PC-3 (cell line): Measurements from ENCODE around the gene MTNR1A. TPM values are rescaled to one million over a fixed set of nuclear protein-coding genes. Genes with fewer than 3 reads are reported as not detected.

Experiments
- ATAC-seq: fragments of 200-7000 bp; cut with Tn5 transposase; 2 replicates; pipeline ENCODE4 v1.9.1; 2020; ENCODE audit warnings: mild to moderate bottlenecking, moderate library complexity
- BruUV-seq: library from RNA; stranded (reverse); fragments of 400-500 nt; replicated peaks from 2 replicates; lab custom pipeline; 2021; lab: Mats Ljungman, UMichigan
- CTCF ChIA-PET: fragments of 300-600 bp; sonication (Branson Sonifier 250); formaldehyde crosslinking; loops from one replicate; lab custom pipeline; 2022; ENCODE audit warnings: antibody characterized with exemption; lab: Charles Lee
- POLR2A ChIA-PET: fragments of 300-600 bp; sonication (Branson Sonifier 250); formaldehyde crosslinking; loops from one replicate; lab custom pipeline; 2022; ENCODE audit warnings: antibody characterized with exemption; ENCODE audit not compliant: unreplicated experiment; lab: Charles Lee
- DNase-seq: peaks from one replicate; pipeline ENCODE4 v3.0.0-alpha.2; 2015
- H2AFZ ChIP-seq: fragments of 300-600 bp; sonication (generic); 2 replicates; pipeline ENCODE4 v1.6.0; 2016; ENCODE audit warnings: antibody characterized with exemption, low read length
- H3F3A ChIP-seq: fragments of 300-600 bp; sonication (generic); one replicate; pipeline ENCODE4 v1.6.0; 2017; ENCODE audit warnings: antibody characterized with exemption, low read length, control low read depth, mild to moderate bottlenecking; ENCODE audit not compliant: unreplicated experiment
- H3K27ac ChIP-seq: fragments of 300-600 bp; sonication (generic); 2 replicates; pipeline ENCODE4 v1.5.1; 2016; ENCODE audit warnings: mild to moderate bottlenecking, low read length
- H3K27me3 ChIP-seq: fragments of 300-600 bp; sonication (generic); 2 replicates; pipeline ENCODE4 v1.6.1; 2016; ENCODE audit warnings: low read length, mixed read lengths
- H3K36me3 ChIP-seq: fragments of 300-600 bp; sonication (generic); 2 replicates; pipeline ENCODE4 v1.6.1; 2016; ENCODE audit warnings: low read depth, mixed run types, low read length, mixed read lengths
- H3K4me1 ChIP-seq: fragments of 300-600 bp; sonication (generic); 2 replicates; pipeline ENCODE4 v1.5.1; 2016; ENCODE audit warnings: low read length; ENCODE audit not compliant: insufficient read depth
- H3K4me2 ChIP-seq: fragments of 300-600 bp; sonication (generic); 2 replicates; pipeline ENCODE4 v1.6.0; 2016; ENCODE audit warnings: low read length
- H3K4me3 ChIP-seq: fragments of 300-600 bp; sonication (generic); 2 replicates; pipeline ENCODE4 v1.5.1; 2016; ENCODE audit warnings: mild to moderate bottlenecking, low read length, mixed read lengths
- H3K79me2 ChIP-seq: fragments of 300-600 bp; sonication (generic); 2 replicates; pipeline ENCODE4 v1.6.1; 2017; ENCODE audit warnings: low read length, mixed read lengths
- H3K9ac ChIP-seq: fragments of 300-600 bp; sonication (generic); 2 replicates; pipeline ENCODE4 v1.6.0; 2016; ENCODE audit warnings: mild to moderate bottlenecking, low read length
- H3K9me2 ChIP-seq: fragments of 300-600 bp; sonication (generic); replicated peaks from 2 replicates; pipeline ENCODE4 v1.6.1; 2016; ENCODE audit warnings: mixed run types, low read length, mixed read lengths
- H3K9me3 ChIP-seq: fragments of 300-600 bp; sonication (generic); 2 replicates; pipeline ENCODE4 v1.6.1; 2016; ENCODE audit warnings: low read length, mixed read lengths
- H4K20me1 ChIP-seq: fragments of 300-600 bp; sonication (generic); 2 replicates; pipeline ENCODE4 v1.6.1; 2016; ENCODE audit warnings: low read length, mixed read lengths
- EZH2 ChIP-seq: fragments of 300-600 bp; sonication (generic); IDR thresholded peaks from one replicate; pipeline ENCODE4 v1.6.1; 2017; ENCODE audit warnings: antibody characterized with exemption, mild to moderate bottlenecking, low read length; ENCODE audit not compliant: unreplicated experiment
- EZH2phosphoT487 ChIP-seq: fragments of 300-600 bp; sonication (generic); IDR thresholded peaks from 2 replicates; pipeline ENCODE4 v1.6.1; 2018; ENCODE audit warnings: mild to moderate bottlenecking, antibody characterized with exemption, low read length, borderline replicate concordance
- intact Hi-C: fragments of 100-400 bp; cut with micrococcal nuclease; formaldehyde crosslinking; loops from 2 replicates; pipeline ENCODE4 v1.9.0; 2023
- total RNA-seq: library from RNA; depleted of rRNA; stranded (reverse); fragments of >200 nt; gene quantifications from 2 replicates; pipeline ENCODE4 v1.2.3, GENCODE V29; 2014
- TF ChIP-seq, protein P1 (sequence below): fragments of 300-600 bp; sonication (generic); conservative IDR thresholded peaks from 2 replicates; pipeline ENCODE4 v1.5.1; 2017; ENCODE audit warnings: antibody characterized with exemption, low read depth, mild to moderate bottlenecking, low read length

MTNR1A gene
- total RNA-seq, 1 experiment from 2014 or later = not detected

GRCh38 chr4:186502231-186502630 lies 53.1 kb downstream of the MTNR1A start:
- H2AFZ ChIP-seq = no peak overlapping the region
- ChIA-PET CTCF (no interaction called here), POLR2A (no interaction called here)
- H3K79me2 ChIP-seq = no peaks in the 10 kb centered on the region
- no peaks in the 10 kb centered on the region for H3K4me1 ChIP-seq
- no peak for ATAC-seq
- H3K4me2 ChIP-seq = no peak overlapping the region
- no peak for DNase-seq
- no TSS peak for BruUV-seq
- H3K9ac ChIP-seq = no peak overlapping the region
- H3K9me2 ChIP-seq = no peaks in the 10 kb centered on the region
- no peak overlapping the region for H3K27ac ChIP-seq
- no peaks in the 10 kb centered on the region for H3K9me3 ChIP-seq
- H3K4me3 ChIP-seq = no peak overlapping the region
- H3K27me3 ChIP-seq = peaks cover 12% of the 10 kb centered on the region; the same call in 1 of the 2 replicates
- H3F3A ChIP-seq = no peaks in the 10 kb centered on the region
- intact Hi-C loops = no loop called here
- no peaks in the 10 kb centered on the region for H3K36me3 ChIP-seq
- TF ChIP-seq, protein P1, sequence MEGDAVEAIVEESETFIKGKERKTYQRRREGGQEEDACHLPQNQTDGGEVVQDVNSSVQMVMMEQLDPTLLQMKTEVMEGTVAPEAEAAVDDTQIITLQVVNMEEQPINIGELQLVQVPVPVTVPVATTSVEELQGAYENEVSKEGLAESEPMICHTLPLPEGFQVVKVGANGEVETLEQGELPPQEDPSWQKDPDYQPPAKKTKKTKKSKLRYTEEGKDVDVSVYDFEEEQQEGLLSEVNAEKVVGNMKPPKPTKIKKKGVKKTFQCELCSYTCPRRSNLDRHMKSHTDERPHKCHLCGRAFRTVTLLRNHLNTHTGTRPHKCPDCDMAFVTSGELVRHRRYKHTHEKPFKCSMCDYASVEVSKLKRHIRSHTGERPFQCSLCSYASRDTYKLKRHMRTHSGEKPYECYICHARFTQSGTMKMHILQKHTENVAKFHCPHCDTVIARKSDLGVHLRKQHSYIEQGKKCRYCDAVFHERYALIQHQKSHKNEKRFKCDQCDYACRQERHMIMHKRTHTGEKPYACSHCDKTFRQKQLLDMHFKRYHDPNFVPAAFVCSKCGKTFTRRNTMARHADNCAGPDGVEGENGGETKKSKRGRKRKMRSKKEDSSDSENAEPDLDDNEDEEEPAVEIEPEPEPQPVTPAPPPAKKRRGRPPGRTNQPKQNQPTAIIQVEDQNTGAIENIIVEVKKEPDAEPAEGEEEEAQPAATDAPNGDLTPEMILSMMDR = no peak
- TF ChIP-seq EZH2phosphoT487 (no peak), EZH2 (no peak)
- no peaks in the 10 kb centered on the region for H4K20me1 ChIP-seq

DNA sequence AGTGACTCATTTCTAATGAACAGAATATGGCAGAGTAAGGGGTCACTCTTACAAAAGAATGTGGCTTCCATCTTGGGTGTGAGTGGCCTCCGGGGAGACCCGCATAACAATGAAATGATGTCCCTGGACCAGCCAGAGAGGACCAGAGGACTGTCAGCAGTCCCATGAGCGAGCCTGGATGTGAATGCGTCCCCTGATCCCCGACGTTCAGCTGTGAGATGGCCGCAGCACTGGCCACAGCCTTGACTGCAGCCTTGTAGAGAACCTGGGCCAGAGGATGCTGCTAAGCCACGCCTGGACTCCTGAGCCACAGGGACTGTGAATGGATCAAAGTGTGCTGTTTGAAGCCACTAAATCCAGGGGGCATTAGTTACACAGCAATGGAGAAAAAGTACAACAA lies 53.8 kb downstream of the MTNR1A start:
- Histone ChIP-seq H3K4me1 (no peaks in the 10 kb centered on the region), H3K27ac (no peak overlapping the region), H3K27me3 (peaks cover 8% of the 10 kb centered on the region; the same call in 1 of the 2 replicates), H2AFZ (no peak overlapping the region), H3K4me2 (no peak overlapping the region), H3F3A (no peaks in the 10 kb centered on the region), H4K20me1 (no peaks in the 10 kb centered on the region), H3K4me3 (no peak overlapping the region), H3K79me2 (no peaks in the 10 kb centered on the region), H3K9me2 (no peaks in the 10 kb centered on the region), H3K9ac (no peak overlapping the region), H3K9me3 (no peaks in the 10 kb centered on the region), H3K36me3 (no peaks in the 10 kb centered on the region)
- no peak for ATAC-seq
- ChIA-PET CTCF (no interaction called here), POLR2A (no interaction called here)
- no peak for TF ChIP-seq EZH2phosphoT487
- TF ChIP-seq, protein P1 = no peak
- TF ChIP-seq EZH2 = no peak
- intact Hi-C loops = no loop called here
- no peak for DNase-seq
- no TSS peak for BruUV-seq

DNA sequence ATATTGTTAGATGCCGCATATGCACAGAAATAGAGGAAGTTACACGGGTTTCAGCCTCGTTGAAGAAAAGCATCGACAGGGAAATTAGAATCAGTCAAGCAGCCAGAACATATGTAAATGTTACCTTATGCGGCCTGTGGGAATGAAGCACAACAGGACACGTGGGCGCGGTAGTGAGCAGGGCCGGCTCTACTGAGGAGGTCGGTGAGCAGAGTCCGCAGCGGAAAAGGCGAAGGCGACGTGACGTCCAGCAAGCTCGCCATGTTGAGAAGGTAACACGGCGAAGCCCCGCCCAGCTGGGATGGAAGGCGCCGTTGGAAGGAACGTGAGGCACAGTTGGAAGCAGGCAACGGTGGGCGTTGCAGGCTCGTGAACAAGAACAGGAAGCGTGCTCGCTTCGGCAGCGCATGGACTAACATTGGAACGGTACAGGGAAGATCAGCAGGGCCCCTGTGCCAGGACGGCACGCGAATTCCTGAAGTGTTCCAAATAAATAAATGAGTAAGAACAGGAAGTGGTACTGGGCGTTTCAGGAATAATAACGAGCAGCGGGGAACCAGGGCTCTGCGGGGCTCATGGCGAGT lies 54.6 kb downstream of the MTNR1A start:
- Histone ChIP-seq H3K4me2 (no peak overlapping the region), H3K36me3 (no peaks in the 10 kb centered on the region), H3K4me1 (no peaks in the 10 kb centered on the region), H3K27ac (no peak overlapping the region), H3K9me2 (no peaks in the 10 kb centered on the region), H3F3A (no peaks in the 10 kb centered on the region), H2AFZ (no peak overlapping the region), H3K9me3 (no peaks in the 10 kb centered on the region), H3K79me2 (no peaks in the 10 kb centered on the region), H3K9ac (no peak overlapping the region), H3K27me3 (peaks cover 10% of the 10 kb centered on the region; the same call in 1 of the 2 replicates), H4K20me1 (no peaks in the 10 kb centered on the region), H3K4me3 (no peak overlapping the region)
- TF ChIP-seq, protein P1 = no peak
- TF ChIP-seq EZH2 (no peak), EZH2phosphoT487 (no peak)
- no peak for DNase-seq
- intact Hi-C loops = no loop called here
- no peak for ATAC-seq
- BruUV-seq = no TSS peak
- POLR2A ChIA-PET = no interaction called here
- CTCF ChIA-PET = no interaction called here
